ENCODE measurements around the gene TRIM38.

The TRIM38 gene

DNA sequence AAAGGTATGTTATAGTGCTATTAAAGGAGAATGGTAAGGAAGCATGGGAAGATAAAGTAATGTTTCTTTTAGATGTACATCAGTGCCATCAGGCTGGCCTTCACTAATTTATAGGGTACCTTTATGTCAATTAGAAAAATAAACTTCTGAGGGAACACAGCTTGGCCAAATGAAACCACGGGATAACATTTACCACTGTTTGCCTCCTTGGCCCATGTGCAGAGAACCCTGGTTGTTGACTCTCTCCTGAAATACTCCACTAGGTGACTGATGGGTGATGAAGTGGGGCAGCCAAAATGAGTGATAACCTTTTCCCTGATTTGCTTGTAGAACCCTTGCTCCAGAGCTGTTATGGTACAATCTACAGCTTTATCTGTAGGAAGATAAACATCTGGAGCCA lies 9.5 kb downstream of the TRIM38 start:
- Histone ChIP-seq H3K27me3 (ENCODE audit: insufficient read depth, insufficient read length) (no peaks in the 10 kb centered on the region), H3K36me3 (ENCODE audit: insufficient read depth, insufficient read length, low read length) (no peaks in the 10 kb centered on the region), H3K9ac (ENCODE audit: insufficient read length, low read depth) (no peak overlapping the region), H3K9me3 (ENCODE audit: insufficient read depth, low read length) (no peaks in the 10 kb centered on the region), H3K4me1 (ENCODE audit: insufficient read depth, insufficient read length) (no peaks in the 10 kb centered on the region), H3K4me3 (ENCODE audit: insufficient read length, low read depth) (no peak overlapping the region)
- no peak for TF ChIP-seq SUZ12 (IDR thresholded peaks at IDR 0.05; ENCODE audit: extremely low read depth, insufficient read depth, insufficient read length)
- TF ChIP-seq ZNF274 (IDR thresholded peaks at IDR 0.05; ENCODE audit: low read depth, low read length) = no peak
- no peak for TF ChIP-seq YY1 (IDR thresholded peaks at IDR 0.05; ENCODE audit: insufficient read depth, insufficient read length)
- DNase-seq (ENCODE audit: low read depth, low spot score) = no peak

DNA sequence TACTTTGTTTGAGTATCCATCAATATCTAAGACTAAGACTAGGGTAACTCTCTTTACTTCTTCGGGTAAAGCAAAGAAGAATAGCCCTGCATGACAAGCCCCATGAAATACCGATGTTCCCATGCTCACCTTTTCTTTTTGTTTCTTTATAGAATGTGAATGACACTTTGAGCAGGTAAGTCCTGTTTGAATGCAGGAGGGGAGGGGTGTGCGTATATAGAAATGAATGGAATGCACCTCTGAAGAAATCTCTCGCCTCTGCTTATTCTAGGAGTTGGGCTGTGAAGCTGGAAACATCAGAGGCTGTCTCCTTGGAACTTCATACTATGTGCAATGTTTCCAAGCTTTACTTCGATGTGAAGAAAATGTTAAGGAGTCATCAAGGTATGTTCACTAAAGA lies 10.3 kb downstream of the TRIM38 start:
- H3K9ac ChIP-seq (ENCODE audit: insufficient read length, low read depth) = no peak overlapping the region
- TF ChIP-seq ZNF274 (IDR thresholded peaks at IDR 0.05; ENCODE audit: low read depth, low read length) = no peak
- no peak for TF ChIP-seq SUZ12 (IDR thresholded peaks at IDR 0.05; ENCODE audit: extremely low read depth, insufficient read depth, insufficient read length)
- no peak for TF ChIP-seq YY1 (IDR thresholded peaks at IDR 0.05; ENCODE audit: insufficient read depth, insufficient read length)
- H3K27me3 ChIP-seq (ENCODE audit: insufficient read depth, insufficient read length) = no peaks in the 10 kb centered on the region
- H3K9me3 ChIP-seq (ENCODE audit: insufficient read depth, low read length) = no peaks in the 10 kb centered on the region
- H3K4me1 ChIP-seq (ENCODE audit: insufficient read depth, insufficient read length) = no peaks in the 10 kb centered on the region
- no peak overlapping the region for H3K4me3 ChIP-seq (ENCODE audit: insufficient read length, low read depth)
- H3K36me3 ChIP-seq (ENCODE audit: insufficient read depth, insufficient read length, low read length) = no peaks in the 10 kb centered on the region
- no peak for DNase-seq (ENCODE audit: low read depth, low spot score)

GRCh38 chr6:25973923-25974555 lies 11.4 kb downstream of the TRIM38 start:
- TF ChIP-seq SUZ12 (IDR thresholded peaks at IDR 0.05; ENCODE audit: extremely low read depth, insufficient read depth, insufficient read length) = no peak
- TF ChIP-seq ZNF274 (IDR thresholded peaks at IDR 0.05; ENCODE audit: low read depth, low read length) = no peak
- no peak for TF ChIP-seq YY1 (IDR thresholded peaks at IDR 0.05; ENCODE audit: insufficient read depth, insufficient read length)
- H3K9me3 ChIP-seq (ENCODE audit: insufficient read depth, low read length) = no peaks in the 10 kb centered on the region
- no peak for DNase-seq (ENCODE audit: low read depth, low spot score)
- no peaks in the 10 kb centered on the region for H3K27me3 ChIP-seq (ENCODE audit: insufficient read depth, insufficient read length)
- H3K9ac ChIP-seq (ENCODE audit: insufficient read length, low read depth) = no peak overlapping the region
- no peak overlapping the region for H3K4me3 ChIP-seq (ENCODE audit: insufficient read length, low read depth)
- no peaks in the 10 kb centered on the region for H3K4me1 ChIP-seq (ENCODE audit: insufficient read depth, insufficient read length)
- no peaks in the 10 kb centered on the region for H3K36me3 ChIP-seq (ENCODE audit: insufficient read depth, insufficient read length, low read length)

- Histone ChIP-seq H3K9ac (ENCODE audit: insufficient read length, low read depth) (no peak overlapping the region), H3K36me3 (ENCODE audit: insufficient read depth, insufficient read length, low read length) (no peaks in the 10 kb centered on the region), H3K9me3 (ENCODE audit: insufficient read depth, low read length) (no peaks in the 10 kb centered on the region), H3K4me1 (ENCODE audit: insufficient read depth, insufficient read length) (no peaks in the 10 kb centered on the region), H3K4me3 (ENCODE audit: insufficient read length, low read depth) (no peak overlapping the region), H3K27me3 (ENCODE audit: insufficient read depth, insufficient read length) (no peaks in the 10 kb centered on the region)
- DNase-seq (ENCODE audit: low read depth, low spot score) = no peak
- no peak for TF ChIP-seq SUZ12 (IDR thresholded peaks at IDR 0.05; ENCODE audit: extremely low read depth, insufficient read depth, insufficient read length)
- TF ChIP-seq YY1 (IDR thresholded peaks at IDR 0.05; ENCODE audit: insufficient read depth, insufficient read length) = no peak
- TF ChIP-seq ZNF274 (IDR thresholded peaks at IDR 0.05; ENCODE audit: low read depth, low read length) = no peak
Observed at GRCh38 chr6:25975923-25976560, 13.4 kb downstream of the TRIM38 start.

DNA sequence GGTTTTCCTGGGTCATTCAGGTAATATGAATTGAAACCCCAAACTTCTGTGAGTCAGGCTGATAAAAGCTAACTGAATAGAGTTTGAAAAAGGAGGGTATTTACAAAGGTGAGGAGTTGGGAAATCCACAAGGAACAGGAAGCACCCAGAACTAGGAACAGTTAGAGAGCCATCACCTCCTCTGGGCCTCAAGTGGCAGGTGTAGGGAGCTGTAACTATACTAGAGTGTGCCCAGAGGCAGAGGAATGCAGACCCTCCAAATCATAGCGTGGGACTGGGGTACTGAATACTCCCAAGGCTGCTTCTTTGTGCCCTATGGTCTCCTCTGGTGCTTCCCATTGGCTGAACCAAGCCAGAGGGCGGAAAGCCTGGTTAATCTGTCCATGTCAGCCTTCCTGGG lies 18.3 kb downstream of the TRIM38 start:
- no peaks in the 10 kb centered on the region for H3K36me3 ChIP-seq (ENCODE audit: insufficient read depth, insufficient read length, low read length)
- H3K4me3 ChIP-seq (ENCODE audit: insufficient read length, low read depth) = no peak overlapping the region
- no peak for DNase-seq (ENCODE audit: low read depth, low spot score)
- no peak overlapping the region for H3K9ac ChIP-seq (ENCODE audit: insufficient read length, low read depth)
- H3K27me3 ChIP-seq (ENCODE audit: insufficient read depth, insufficient read length) = no peaks in the 10 kb centered on the region
- TF ChIP-seq YY1 (IDR thresholded peaks at IDR 0.05; ENCODE audit: insufficient read depth, insufficient read length) (no peak), ZNF274 (IDR thresholded peaks at IDR 0.05; ENCODE audit: low read depth, low read length) (no peak)
- no peaks in the 10 kb centered on the region for H3K4me1 ChIP-seq (ENCODE audit: insufficient read depth, insufficient read length)
- no peaks in the 10 kb centered on the region for H3K9me3 ChIP-seq (ENCODE audit: insufficient read depth, low read length)

DNA sequence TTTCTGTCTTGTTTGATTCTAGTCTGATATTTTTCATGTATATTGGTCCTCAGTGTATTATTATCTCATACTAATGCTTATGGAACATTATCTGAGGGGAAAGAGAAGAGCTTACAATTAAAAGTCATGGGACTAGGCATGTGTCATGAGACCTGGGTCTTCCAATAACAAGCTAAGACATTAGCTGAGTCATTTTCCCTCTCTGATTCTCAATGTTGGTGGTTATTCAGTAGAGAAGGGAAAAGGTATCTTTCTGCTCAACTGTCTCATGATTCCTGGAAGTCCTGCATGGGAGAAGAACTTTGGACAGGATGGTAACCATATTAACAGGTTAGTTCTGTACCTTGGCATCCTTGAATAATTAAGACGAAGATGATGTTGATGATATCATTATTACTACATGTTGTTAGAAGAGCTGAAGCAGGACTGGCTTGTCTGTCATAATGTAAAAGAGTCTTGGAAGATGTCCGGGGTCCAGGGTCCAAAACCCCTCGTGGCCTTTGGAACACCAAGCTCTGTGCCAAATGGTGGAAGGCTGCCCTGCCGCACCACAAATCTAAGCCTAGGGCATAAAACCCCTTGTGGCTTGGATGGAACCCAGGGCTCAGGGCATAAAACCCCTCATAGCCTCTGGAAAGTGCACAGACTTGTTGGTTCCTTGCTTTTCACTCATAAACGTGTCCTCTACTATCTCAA lies 19.1 kb downstream of the TRIM38 start:
- no peaks in the 10 kb centered on the region for H3K9me3 ChIP-seq (ENCODE audit: insufficient read depth, low read length)
- DNase-seq (ENCODE audit: low read depth, low spot score) = no peak
- no peak overlapping the region for H3K4me3 ChIP-seq (ENCODE audit: insufficient read length, low read depth)
- H3K36me3 ChIP-seq (ENCODE audit: insufficient read depth, insufficient read length, low read length) = no peaks in the 10 kb centered on the region
- no peaks in the 10 kb centered on the region for H3K4me1 ChIP-seq (ENCODE audit: insufficient read depth, insufficient read length)
- no peak for TF ChIP-seq SUZ12 (IDR thresholded peaks at IDR 0.05; ENCODE audit: extremely low read depth, insufficient read depth, insufficient read length)
- no peak for TF ChIP-seq YY1 (IDR thresholded peaks at IDR 0.05; ENCODE audit: insufficient read depth, insufficient read length)
- no peak for TF ChIP-seq ZNF274 (IDR thresholded peaks at IDR 0.05; ENCODE audit: low read depth, low read length)
- no peaks in the 10 kb centered on the region for H3K27me3 ChIP-seq (ENCODE audit: insufficient read depth, insufficient read length)
- H3K9ac ChIP-seq (ENCODE audit: insufficient read length, low read depth) = no peak overlapping the region

DNA sequence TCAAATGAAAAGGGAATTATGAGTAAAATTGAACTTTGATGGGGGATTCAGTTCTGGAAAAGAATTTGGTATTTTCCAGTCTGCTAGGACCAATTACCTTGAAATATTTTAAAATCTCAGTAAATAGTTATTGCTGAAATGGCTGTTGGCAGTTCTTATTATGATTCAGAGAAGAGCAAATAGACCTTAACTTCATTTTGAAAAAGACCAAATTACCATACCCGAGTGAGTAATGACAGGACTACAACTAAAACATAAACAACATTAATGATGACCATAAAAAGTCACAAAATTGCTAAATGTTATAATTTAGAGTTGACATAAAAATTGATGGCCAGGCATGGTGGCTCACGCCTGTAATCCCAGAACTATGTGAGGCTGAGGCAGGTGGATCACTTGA lies 21.7 kb downstream of the TRIM38 start:
- Histone ChIP-seq H3K36me3 (ENCODE audit: insufficient read depth, insufficient read length, low read length) (no peaks in the 10 kb centered on the region), H3K9ac (ENCODE audit: insufficient read length, low read depth) (no peak overlapping the region), H3K4me1 (ENCODE audit: insufficient read depth, insufficient read length) (no peaks in the 10 kb centered on the region), H3K4me3 (ENCODE audit: insufficient read length, low read depth) (no peak overlapping the region), H3K27me3 (ENCODE audit: insufficient read depth, insufficient read length) (no peaks in the 10 kb centered on the region), H3K9me3 (ENCODE audit: insufficient read depth, low read length) (no peaks in the 10 kb centered on the region)
- DNase-seq (ENCODE audit: low read depth, low spot score) = no peak
- TF ChIP-seq SUZ12 (IDR thresholded peaks at IDR 0.05; ENCODE audit: extremely low read depth, insufficient read depth, insufficient read length) = no peak
- TF ChIP-seq ZNF274 (IDR thresholded peaks at IDR 0.05; ENCODE audit: low read depth, low read length) = no peak
- no peak for TF ChIP-seq YY1 (IDR thresholded peaks at IDR 0.05; ENCODE audit: insufficient read depth, insufficient read length)
